Measurements from ENCODE around the gene MMP17.

MMP17 gene

GRCh38 chr12:131864469-131864868 is 36.3 kb downstream of the MMP17 start:
- no peak for DNase-seq (ENCODE audit: low read depth)
- TF ChIP-seq CTCF (conservative IDR thresholded peaks at IDR 0.05; ENCODE audit: low read length) = no peak
- no peak overlapping the region for H3K4me3 ChIP-seq (ENCODE audit: low read length)

- H3K4me3 ChIP-seq (ENCODE audit: low read length) = no peak overlapping the region
- no peak for TF ChIP-seq CTCF (conservative IDR thresholded peaks at IDR 0.05; ENCODE audit: low read length)
- DNase-seq (ENCODE audit: low read depth) = no peak
Observed at GRCh38 chr12:131865180-131865875, 37.1 kb downstream of the MMP17 start.

- DNase-seq (ENCODE audit: low read depth) = no peak
- no peak for TF ChIP-seq CTCF (conservative IDR thresholded peaks at IDR 0.05; ENCODE audit: low read length)
- no peak overlapping the region for H3K4me3 ChIP-seq (ENCODE audit: low read length)
Observed at GRCh38 chr12:131867471-131867870, 39.3 kb downstream of the MMP17 start.

- no peak for DNase-seq (ENCODE audit: low read depth)
- no peak for TF ChIP-seq CTCF (conservative IDR thresholded peaks at IDR 0.05; ENCODE audit: low read length)
- H3K4me3 ChIP-seq (ENCODE audit: low read length) = no peak overlapping the region
Observed at GRCh38 chr12:131867891-131868675, 39.9 kb downstream of the MMP17 start.

- no peak for TF ChIP-seq CTCF (conservative IDR thresholded peaks at IDR 0.05; ENCODE audit: low read length)
- peak; percentile 79 for DNase-seq (ENCODE audit: low read depth)
- no peak overlapping the region for H3K4me3 ChIP-seq (ENCODE audit: low read length)
Observed at GRCh38 chr12:131869871-131870418, 41.8 kb downstream of the MMP17 start.

- no peak for DNase-seq (ENCODE audit: low read depth)
- no peak for TF ChIP-seq CTCF (conservative IDR thresholded peaks at IDR 0.05; ENCODE audit: low read length)
- H3K4me3 ChIP-seq (ENCODE audit: low read length) = no peak overlapping the region
Observed at GRCh38 chr12:131871677-131872076, 43.5 kb downstream of the MMP17 start.
